ENCODE results near the gene JARID2.

Gene JARID2

GRCh38 chr6:15531973-15532372 is 286.1 kb downstream of the JARID2 start:
- in situ Hi-C loops (cut with HindIII; ENCODE audit: low sequenced_read_pairs) = no loop called here
- no peak for TF ChIP-seq CTCF (IDR thresholded peaks at IDR 0.05; ENCODE audit: low read depth, low read length)
- DNase-seq (ENCODE audit: low read depth, low spot score) = no peak
- no peak overlapping the region for H3K4me3 ChIP-seq (ENCODE audit: low read depth, low read length)

- no peak overlapping the region for H3K4me3 ChIP-seq (ENCODE audit: low read depth, low read length)
- DNase-seq (ENCODE audit: low read depth, low spot score) = no peak
- in situ Hi-C loops (cut with HindIII; ENCODE audit: low sequenced_read_pairs) = no loop called here
- TF ChIP-seq CTCF (IDR thresholded peaks at IDR 0.05; ENCODE audit: low read depth, low read length) = no peak
Measured at GRCh38 chr6:15533379-15534026, 287.6 kb downstream of the JARID2 start.

GRCh38 chr6:15534974-15535373 is 289.1 kb downstream of the JARID2 start:
- no peak for TF ChIP-seq CTCF (IDR thresholded peaks at IDR 0.05; ENCODE audit: low read depth, low read length)
- no peak overlapping the region for H3K4me3 ChIP-seq (ENCODE audit: low read depth, low read length)
- in situ Hi-C loops (cut with HindIII; ENCODE audit: low sequenced_read_pairs) = no loop called here
- DNase-seq (ENCODE audit: low read depth, low spot score) = no peak

GRCh38 chr6:15535495-15536197 is 289.8 kb downstream of the JARID2 start:
- no peak overlapping the region for H3K4me3 ChIP-seq (ENCODE audit: low read depth, low read length)
- DNase-seq (ENCODE audit: low read depth, low spot score) = no peak
- TF ChIP-seq CTCF (IDR thresholded peaks at IDR 0.05; ENCODE audit: low read depth, low read length) = no peak
- in situ Hi-C loops (cut with HindIII; ENCODE audit: low sequenced_read_pairs) = no loop called here

GRCh38 chr6:15536198-15536955 is 290.5 kb downstream of the JARID2 start:
- H3K4me3 ChIP-seq (ENCODE audit: low read depth, low read length) = no peak overlapping the region
- in situ Hi-C loops (cut with HindIII; ENCODE audit: low sequenced_read_pairs) = no loop called here
- no peak for DNase-seq (ENCODE audit: low read depth, low spot score)
- no peak for TF ChIP-seq CTCF (IDR thresholded peaks at IDR 0.05; ENCODE audit: low read depth, low read length)

GRCh38 chr6:15538106-15538505 is 292.2 kb downstream of the JARID2 start:
- DNase-seq (ENCODE audit: low read depth, low spot score) = no peak
- TF ChIP-seq CTCF (IDR thresholded peaks at IDR 0.05; ENCODE audit: low read depth, low read length) = no peak
- no peak overlapping the region for H3K4me3 ChIP-seq (ENCODE audit: low read depth, low read length)
- in situ Hi-C loops (cut with HindIII; ENCODE audit: low sequenced_read_pairs) = no loop called here
